Stomach smooth muscle (tissue), 2 donors: ENCODE results near the gene B4GALT7.

Source experiments
- H3K27ac ChIP-seq: one replicate; pipeline ENCODE4 v1.7.0; 2013; ENCODE audit warnings: mild to moderate bottlenecking, low read length, inconsistent platforms
- H3K27me3 ChIP-seq, 2 donors: one replicate each; pipeline ENCODE4 v1.7.0; 2013; ENCODE audit warnings: low read length in 2 of 2; ENCODE audit not compliant: insufficient read depth in 2 of 2, control insufficient read depth in 1 of 2
- H3K36me3 ChIP-seq, 2 donors: one replicate each; pipeline ENCODE4 v1.7.0; 2013; ENCODE audit warnings: low read length in 2 of 2; ENCODE audit not compliant: control insufficient read depth in 2 of 2, insufficient read depth in 2 of 2
- H3K4me1 ChIP-seq: one replicate; pipeline ENCODE4 v1.7.0; 2013; ENCODE audit warnings: low read length; ENCODE audit not compliant: control insufficient read depth, insufficient read depth
- H3K4me3 ChIP-seq, 2 donors: one replicate each; pipeline ENCODE4 v1.7.0; 2013; ENCODE audit warnings: low read length in 2 of 2
- H3K9ac ChIP-seq, 2 donors: one replicate each; pipeline ENCODE4 v1.7.0; 2013; ENCODE audit warnings: low read length in 2 of 2, mild to moderate bottlenecking in 1 of 2
- H3K9me3 ChIP-seq, 2 donors: one replicate each; pipeline ENCODE4 v1.7.0; 2013; ENCODE audit warnings: low read length in 2 of 2; ENCODE audit not compliant: control insufficient read depth in 2 of 2
- donor health status: healthy.
- donor health status: Pancreatic carcinoma.

Gene B4GALT7

DNA sequence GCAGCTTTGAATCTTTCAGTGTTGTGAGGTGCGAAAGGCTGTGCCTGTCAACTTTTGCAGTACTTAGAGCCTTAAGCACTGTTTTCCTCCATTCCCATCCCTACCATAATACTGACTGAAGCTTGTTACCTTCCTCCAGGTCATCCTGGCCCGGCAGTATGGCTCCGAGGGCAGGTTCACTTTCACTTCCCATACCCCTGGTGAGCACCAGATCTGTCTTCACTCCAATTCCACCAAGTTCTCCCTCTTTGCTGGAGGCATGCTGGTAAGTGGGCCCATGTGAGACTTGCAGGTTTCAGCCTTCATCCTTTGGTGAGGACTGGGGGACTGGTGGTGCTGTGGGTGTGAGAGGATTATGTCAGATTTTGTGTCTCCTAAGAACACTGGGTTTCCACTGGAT is 6.4 kb upstream of the B4GALT7 start:
- Histone ChIP-seq H3K4me3 (peak overlapping the region in 1 of 2 donors; percentile 93), H3K9ac (peak overlapping the region in 1 of 2 donors; percentile 14), H3K36me3 (peaks cover 21 to 30% of the 10 kb centered on the region in 2 donors), H3K9me3 (no peaks in the 10 kb centered on the region), H3K4me1 (peaks cover 14% of the 10 kb centered on the region), H3K27me3 (peaks cover under 1 to 2% of the 10 kb centered on the region in 2 donors), H3K27ac (no peak overlapping the region)

DNA sequence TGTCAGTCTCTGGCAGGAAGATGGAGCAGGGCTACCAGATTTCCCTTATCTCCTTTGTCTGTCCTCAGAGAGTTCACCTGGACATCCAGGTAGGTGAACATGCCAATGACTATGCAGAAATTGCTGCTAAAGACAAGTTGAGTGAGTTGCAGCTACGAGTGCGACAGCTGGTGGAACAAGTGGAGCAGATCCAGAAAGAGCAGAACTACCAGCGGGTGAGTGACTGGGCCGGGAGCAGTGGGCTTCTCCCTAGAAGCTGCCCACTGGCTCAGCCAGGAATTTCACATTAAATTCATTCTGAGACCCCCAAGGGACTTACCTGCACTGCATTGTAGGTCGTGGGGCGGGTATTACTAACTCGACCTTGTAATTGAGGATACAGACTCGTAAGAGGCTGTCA is 5.9 kb upstream of the B4GALT7 start:
- Histone ChIP-seq H3K4me3 (no peak overlapping the region), H3K36me3 (peaks cover 21 to 30% of the 10 kb centered on the region in 2 donors), H3K27me3 (peaks cover 0 to 2% of the 10 kb centered on the region in 2 donors), H3K4me1 (peaks cover 14% of the 10 kb centered on the region), H3K9me3 (no peaks in the 10 kb centered on the region), H3K27ac (no peak overlapping the region), H3K9ac (no peak overlapping the region)

DNA sequence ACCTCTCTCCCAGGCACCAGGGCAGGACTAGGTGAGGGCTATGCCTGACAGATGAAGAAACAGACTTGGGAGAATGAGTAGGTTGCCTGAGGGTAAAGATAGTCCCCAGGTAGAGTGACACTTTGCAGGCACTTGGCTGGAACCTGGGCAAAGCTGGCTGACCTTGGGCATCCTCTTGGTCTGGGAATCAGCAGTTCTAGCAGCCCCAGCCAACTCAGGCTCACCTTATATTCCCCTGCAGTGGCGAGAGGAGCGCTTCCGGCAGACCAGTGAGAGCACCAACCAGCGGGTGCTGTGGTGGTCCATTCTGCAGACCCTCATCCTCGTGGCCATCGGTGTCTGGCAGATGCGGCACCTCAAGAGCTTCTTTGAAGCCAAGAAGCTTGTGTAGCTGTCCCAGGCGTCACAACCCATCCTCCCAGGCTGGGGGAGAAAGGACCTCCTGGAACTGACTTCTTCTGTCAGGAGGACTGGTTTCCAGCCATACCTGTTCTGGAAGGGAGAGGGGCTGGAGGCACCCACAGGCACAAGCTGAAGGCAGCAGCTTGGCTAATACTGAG is 4.8 kb upstream of the B4GALT7 start:
- Histone ChIP-seq H3K27me3 (peaks cover 0 to 2% of the 10 kb centered on the region in 2 donors), H3K9me3 (no peaks in the 10 kb centered on the region), H3K4me3 (no peak overlapping the region), H3K27ac (no peak overlapping the region), H3K4me1 (peaks cover 14% of the 10 kb centered on the region), H3K36me3 (peaks cover 21 to 30% of the 10 kb centered on the region in 2 donors), H3K9ac (no peak overlapping the region)

DNA sequence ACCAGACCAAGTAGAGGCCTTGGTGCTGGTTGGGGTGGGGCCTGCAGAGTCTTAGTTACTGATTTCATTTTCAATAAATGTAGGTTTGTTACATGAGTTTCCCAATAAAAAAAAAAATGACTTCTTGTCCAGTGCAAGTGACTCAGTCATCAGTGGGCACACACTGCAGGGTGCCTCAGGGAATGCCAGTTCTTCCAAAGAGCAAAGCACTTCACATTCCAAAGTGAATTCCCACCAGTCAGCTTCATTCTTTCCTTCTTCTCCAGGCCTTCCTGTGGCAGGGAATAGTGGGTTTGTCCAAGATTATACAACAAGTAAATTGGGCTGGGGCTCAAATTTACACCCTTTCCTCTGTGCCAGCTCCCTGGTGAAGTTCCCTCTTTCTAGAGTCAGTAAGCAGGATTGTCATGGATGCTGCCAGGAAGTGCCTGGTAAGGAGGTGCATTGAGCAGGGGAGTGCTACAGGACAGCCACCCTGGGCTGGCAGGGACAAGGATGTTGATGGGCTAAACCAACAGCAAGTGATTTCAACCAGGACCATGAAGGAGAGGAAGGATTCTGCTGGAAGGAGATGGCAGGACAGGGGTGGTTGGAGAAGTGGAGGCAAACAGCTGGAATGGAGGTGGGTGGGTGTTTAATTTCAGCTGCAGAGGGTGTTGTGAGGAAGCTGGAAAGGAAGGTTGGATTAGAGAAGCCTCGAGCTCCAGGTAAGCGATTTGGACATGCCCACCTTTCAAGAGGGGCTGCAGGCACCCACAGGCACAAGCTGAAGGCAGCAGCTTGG is 3.7 kb upstream of the B4GALT7 start:
- Histone ChIP-seq H3K4me1 (peaks cover 23% of the 10 kb centered on the region), H3K9ac (no peak overlapping the region), H3K27ac (no peak overlapping the region), H3K4me3 (no peak overlapping the region), H3K9me3 (no peaks in the 10 kb centered on the region), H3K36me3 (peaks cover 21 to 30% of the 10 kb centered on the region in 2 donors), H3K27me3 (no peaks in the 10 kb centered on the region)

DNA sequence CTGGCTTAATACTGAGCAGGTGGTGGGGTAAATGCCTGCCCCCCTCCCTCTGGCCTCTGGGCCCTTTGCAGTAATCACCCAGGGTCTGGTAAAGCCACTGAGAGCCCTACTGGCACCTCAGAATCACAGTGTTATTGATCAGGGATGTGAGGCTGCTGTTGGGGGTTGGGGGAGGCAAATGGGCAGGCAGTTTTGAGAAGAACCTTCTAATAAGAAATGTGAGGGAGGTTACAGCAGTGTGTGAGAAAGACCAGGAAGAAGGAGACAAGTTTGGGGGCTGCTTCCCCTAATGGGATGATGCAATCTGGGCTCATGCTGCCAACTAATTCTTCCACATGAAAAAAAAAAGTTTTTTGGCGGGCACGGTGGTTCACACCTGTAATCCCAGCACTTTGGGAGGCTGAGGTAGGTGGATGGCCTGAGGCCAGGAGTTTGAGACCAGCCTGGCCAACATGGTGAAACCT is 3.1 kb upstream of the B4GALT7 start:
- H3K27ac ChIP-seq: no peak overlapping the region
- H3K4me1 ChIP-seq: peaks cover 26% of the 10 kb centered on the region
- H3K9ac ChIP-seq: no peak overlapping the region
- peaks cover 21 to 30% of the 10 kb centered on the region in 2 donors for H3K36me3 ChIP-seq
- H3K4me3 ChIP-seq: no peak overlapping the region
- no peaks in the 10 kb centered on the region for H3K27me3 ChIP-seq
- no peaks in the 10 kb centered on the region for H3K9me3 ChIP-seq

DNA sequence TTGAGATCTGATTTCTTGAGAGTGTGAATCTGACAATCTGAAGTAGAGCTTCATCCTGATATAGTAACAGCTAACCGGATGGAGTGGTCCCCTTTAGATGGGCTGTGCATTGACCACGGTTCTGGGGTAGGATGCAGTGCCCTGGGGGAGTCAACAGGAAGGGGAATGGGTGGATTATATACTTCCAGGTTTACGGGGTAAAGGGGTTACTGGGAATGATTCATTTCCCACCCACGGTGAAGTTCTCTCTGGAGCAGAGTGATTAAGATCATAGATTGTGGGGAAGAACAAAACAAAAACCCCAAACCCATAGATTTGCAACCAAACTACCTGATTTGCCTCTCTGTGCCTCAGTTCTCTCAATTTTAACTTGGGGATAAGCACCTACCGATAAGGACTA is 1.5 kb upstream of the B4GALT7 start:
- Histone ChIP-seq H3K9me3 (no peaks in the 10 kb centered on the region), H3K27ac (no peak overlapping the region), H3K4me1 (peaks cover 21% of the 10 kb centered on the region), H3K27me3 (no peaks in the 10 kb centered on the region), H3K9ac (no peak overlapping the region), H3K36me3 (peaks cover 19 to 30% of the 10 kb centered on the region in 2 donors), H3K4me3 (no peak overlapping the region)

DNA sequence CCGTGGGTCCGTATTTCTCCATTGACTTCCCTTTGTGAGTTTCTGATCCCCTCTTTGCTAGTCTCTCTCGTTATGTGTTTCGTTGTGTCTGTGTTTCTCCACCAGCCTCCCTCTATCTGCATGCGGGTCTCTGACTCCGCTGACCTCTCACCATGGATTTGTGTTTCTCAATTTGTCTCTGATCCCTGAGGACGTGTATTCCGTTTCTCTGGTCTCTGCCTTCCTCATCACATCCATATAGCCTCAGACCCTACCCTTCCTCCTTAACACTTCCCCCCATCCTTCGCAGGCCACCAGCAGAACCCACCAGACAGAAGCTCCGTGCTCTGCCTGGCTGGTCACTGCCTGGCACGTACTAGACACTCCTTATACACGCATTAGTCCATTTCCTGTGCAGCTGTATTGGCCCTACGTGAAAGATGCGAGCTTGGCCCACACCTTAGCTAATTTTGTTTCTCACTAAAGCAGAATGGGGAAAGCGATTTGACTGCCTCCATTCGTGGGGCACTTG is 631 bp downstream of the B4GALT7 start:
- Histone ChIP-seq H3K27me3 (no peaks in the 10 kb centered on the region), H3K36me3 (peaks cover 2 to 14% of the 10 kb centered on the region in 2 donors), H3K4me3 (peak overlapping the region; percentile 88 to 89), H3K9ac (peak overlapping the region; percentile 93 to 97), H3K27ac (peak overlapping the region; percentile 64), H3K4me1 (peaks cover 19% of the 10 kb centered on the region), H3K9me3 (no peaks in the 10 kb centered on the region)

DNA sequence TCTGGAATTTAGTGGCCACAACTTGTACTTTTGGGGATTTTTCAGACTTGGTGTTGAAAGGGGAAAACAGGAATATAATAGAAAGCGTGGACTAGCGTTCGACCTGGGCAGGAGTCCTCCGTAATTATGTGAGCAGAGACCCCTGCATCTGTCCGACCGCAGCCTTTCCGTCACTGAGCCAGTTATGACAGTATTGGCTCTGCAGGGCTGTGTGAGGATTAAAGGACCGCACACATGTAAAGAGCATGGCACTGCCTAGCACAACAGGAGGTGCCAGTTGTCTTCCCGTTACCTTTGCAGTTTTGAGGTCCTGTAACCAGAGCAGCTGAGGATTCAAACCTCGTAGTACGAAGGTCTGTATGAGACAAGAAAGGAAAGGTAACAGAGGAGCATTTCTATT is 1.2 kb downstream of the B4GALT7 start:
- Histone ChIP-seq H3K9me3 (no peaks in the 10 kb centered on the region), H3K27ac (no peak overlapping the region), H3K27me3 (no peaks in the 10 kb centered on the region), H3K4me3 (peak overlapping the region; percentile 88 to 89), H3K9ac (peak overlapping the region; percentile 93 to 97), H3K4me1 (peaks cover 19% of the 10 kb centered on the region), H3K36me3 (peaks cover 0 to 10% of the 10 kb centered on the region in 2 donors)

DNA sequence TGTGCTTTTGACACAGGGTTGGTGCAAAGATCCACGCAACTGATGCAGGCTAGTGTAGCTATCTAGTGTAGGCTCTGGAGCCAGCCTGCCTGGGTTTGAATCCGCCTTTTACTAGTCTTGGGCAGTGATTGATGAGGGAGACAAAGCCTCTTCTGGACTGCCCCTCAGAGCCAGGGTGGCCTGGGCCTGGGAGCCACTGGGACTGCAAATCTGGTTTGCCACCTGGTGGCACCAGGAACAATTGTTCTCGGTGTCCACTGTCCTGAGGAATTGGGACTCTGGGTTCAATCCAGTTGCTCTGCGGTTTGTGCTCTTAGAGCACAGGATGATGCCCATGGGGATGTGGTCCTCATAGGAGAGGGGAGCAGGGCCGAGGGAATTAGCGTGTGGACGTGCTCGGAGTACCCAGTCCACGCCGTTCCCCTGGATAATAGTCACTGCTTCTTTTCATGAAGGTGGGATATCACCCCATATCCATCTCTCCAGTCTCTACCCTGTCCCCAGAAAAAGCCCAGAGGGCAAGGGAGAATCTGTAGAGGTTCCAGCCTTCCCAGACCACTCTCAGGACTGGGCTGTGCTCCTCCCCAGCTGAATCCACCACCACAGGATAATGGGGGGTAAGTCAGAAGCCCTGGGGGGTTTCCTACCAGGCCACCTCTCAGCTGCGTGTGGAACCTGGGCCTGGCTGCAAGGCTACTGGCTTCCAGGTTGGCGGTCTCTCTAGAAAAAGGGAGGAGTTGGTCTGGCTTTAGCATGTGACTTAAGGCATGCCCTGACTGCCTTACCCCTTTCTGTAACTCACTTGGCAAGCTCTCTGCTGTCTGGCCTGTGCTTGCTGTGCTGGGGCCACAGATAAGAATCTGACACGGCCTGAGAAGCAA is 1.9 kb downstream of the B4GALT7 start:
- Histone ChIP-seq H3K27me3 (no peaks in the 10 kb centered on the region), H3K4me3 (no peak overlapping the region), H3K9ac (no peak overlapping the region), H3K4me1 (peaks cover 21% of the 10 kb centered on the region), H3K27ac (no peak overlapping the region), H3K9me3 (no peaks in the 10 kb centered on the region), H3K36me3 (peaks cover 0 to 4% of the 10 kb centered on the region in 2 donors)

DNA sequence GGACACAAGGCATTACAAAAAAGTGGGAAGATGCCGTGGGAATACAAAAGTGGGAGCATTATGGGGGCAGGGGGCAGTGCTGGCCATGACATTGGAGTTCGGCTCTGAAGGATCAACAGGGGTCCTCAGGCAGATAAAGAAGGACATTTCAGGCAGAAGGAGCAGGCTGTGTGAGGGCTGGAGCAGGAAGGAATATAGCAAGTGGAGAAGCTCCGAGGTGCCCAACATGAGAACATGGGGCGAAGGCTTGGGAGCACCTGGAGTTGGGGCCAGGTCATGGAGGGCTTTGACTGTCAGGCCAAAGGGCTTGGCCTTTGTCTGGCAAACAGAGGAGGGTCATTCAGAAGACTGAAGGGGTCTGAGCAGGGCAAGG is 2.5 kb downstream of the B4GALT7 start:
- Histone ChIP-seq H3K9me3 (no peaks in the 10 kb centered on the region), H3K4me3 (no peak overlapping the region), H3K9ac (no peak overlapping the region), H3K4me1 (peaks cover 27% of the 10 kb centered on the region), H3K36me3 (peaks cover 0 to 4% of the 10 kb centered on the region in 2 donors), H3K27ac (no peak overlapping the region), H3K27me3 (no peaks in the 10 kb centered on the region)
